ENCODE measurements around the gene SHROOM4.

The SHROOM4 gene

DNA sequence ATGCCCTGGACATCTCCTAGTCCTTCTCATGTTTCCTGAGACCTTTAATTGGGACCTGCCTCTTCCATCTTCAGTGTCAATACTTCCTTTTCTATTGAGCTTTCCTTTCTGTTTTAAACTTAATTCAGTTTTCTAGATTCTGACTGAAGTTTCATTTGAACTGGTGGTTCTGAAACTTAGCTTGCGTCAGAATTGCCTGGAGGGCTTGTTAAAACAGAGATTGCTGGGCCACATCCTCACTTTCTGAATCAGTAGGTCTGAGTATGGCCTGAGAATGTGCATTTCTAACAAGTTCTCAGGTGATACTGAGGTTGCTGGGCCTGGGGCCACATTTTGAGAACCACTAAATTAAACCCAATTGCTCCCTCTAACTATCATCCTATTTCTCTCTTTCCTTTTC is 191.2 kb downstream of the SHROOM4 start:
- DNase-seq (ENCODE audit: low read depth, low spot score): no peak

DNA sequence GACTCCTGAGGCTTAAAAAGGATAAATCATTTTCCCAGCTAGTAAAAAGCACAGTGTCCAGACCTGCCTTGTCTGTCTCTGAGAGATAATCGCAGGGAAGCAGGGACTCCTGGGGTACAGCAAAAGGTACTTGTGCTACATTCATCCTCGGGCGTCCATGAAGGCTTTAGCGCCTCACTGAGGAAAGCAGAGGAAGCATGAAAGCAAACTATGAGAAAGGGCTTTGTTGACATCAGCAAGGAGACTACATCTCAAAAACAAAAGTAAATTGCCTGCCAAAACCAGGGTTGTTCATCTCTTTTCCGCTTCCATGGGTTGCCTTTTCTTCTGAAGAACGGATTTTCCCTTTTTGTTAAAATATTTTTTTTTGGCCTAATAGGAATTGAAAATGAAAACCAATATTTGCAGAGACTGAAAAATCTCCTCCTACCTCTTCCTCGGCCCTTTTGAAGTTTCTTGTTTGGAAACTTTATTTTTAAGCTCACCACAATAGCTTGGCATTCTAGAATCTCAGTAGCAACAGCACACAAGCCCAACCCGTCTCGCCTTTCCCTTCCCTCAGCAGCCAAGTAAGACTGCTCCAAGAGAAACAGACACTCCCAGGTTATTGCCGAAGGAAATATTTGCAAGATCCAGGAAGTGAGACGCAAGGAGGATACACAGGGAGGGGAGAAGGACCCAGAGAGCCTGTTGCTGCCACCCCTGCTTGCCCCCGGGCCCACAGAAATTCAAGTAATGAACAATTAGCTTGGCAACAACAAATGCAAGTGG is 195.0 kb downstream of the SHROOM4 start:
- no peak for DNase-seq (ENCODE audit: low read depth, low spot score)

DNA sequence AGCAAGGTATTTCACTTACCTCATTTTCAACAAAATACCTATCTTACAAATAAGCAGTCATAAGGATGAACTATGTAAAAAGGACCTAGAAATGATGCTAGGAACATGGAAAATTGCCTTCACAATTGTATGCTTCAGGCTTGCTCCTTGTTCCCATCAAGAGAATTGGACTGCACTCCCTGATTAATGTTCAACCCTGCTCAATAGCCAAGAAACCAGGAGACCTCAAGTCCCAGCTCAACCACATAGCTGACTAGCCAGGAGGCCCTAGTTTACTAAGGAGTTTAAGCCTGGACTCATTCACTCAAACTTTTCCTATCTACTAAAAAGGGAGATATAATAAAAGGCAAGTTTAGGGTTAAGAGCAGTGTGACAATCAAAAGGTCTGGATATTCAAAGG is 196.8 kb downstream of the SHROOM4 start:
- DNase-seq (ENCODE audit: low read depth, low spot score): no peak

DNA sequence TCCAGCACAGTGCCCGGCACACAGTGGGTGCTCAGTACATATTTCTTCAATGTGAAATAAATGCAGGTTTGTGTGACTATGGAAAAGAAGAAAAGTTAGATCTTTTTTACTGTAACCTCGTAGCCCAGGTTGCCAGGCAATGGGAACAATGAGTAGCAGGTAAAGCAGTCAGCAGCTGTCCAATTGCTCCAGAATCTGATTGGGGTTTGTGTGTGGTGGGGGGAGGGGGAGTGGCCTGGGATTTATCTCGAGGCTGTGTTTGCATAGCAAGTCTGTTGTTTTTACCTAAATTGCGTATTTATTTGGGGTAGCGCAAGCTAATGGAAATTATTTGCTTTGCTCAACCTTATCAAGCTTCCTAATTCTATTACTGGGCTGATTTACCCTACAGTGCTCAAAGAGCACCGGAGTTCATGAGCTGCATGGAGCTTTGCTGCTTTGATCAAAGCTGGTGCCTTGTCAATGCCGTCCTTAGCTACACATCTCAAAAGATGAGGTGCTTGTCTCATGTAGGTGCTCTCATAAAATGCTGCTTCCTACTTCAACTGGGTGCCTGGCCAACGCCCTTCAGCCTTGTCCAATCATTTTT is 198.3 kb downstream of the SHROOM4 start:
- no peak for DNase-seq (ENCODE audit: low read depth, low spot score)

DNA sequence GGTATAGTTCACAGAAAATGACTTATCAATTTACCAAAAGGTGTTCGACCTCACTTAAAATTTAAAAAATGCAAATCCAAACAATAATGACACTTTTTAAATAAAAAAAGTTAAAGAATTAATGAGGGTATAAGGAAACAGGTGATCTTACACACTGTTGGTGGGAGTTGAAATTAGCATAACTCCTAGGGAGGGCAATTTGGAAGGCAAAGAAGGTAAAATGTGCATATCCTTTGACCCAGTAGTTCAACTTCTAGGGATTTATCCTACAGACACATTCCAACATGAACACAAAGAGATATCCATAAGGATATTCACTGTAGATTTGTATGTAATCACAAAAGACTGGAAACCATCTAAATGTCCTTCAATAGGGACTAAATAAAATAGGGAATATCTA is 199.5 kb downstream of the SHROOM4 start:
- no peak for DNase-seq (ENCODE audit: low read depth, low spot score)

DNA sequence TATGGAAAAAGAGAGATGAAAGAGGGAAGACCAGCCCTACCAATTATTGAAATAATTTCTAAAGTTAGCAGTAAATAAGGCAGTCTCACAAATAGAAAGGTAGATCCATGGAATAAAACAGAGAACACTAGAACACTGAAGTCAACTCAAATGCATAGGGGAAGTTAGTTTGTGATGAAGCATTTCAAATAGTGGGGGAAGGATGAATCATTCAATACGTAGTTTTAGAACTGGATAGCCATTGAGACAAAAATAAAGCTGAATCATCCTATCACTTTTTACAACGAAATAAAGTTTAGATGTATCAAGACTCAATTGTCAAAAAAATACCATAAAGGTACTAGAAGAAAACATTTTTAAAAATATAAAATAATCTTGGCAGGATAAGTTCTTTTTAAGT is 200.1 kb downstream of the SHROOM4 start:
- DNase-seq (ENCODE audit: low read depth, low spot score): no peak

DNA sequence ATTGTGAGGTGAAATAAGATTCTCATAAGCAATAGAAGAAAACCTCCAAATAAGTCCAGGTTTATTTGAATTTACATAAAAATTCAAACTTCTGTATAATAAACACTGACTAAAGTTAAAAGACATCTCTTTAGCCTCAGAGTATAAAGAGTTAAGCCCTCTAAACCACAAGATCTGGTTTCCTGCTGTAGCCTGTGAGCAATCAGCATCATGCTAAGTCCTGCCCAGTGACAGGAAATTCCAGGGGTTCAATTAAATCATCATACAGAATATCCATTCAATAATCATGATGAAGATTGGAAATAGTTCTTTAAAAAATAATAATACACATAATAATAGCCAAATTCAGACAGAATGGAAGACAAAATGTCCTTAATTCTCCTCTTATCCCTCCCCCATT is 204.2 kb downstream of the SHROOM4 start:
- DNase-seq (ENCODE audit: low read depth, low spot score): no peak

DNA sequence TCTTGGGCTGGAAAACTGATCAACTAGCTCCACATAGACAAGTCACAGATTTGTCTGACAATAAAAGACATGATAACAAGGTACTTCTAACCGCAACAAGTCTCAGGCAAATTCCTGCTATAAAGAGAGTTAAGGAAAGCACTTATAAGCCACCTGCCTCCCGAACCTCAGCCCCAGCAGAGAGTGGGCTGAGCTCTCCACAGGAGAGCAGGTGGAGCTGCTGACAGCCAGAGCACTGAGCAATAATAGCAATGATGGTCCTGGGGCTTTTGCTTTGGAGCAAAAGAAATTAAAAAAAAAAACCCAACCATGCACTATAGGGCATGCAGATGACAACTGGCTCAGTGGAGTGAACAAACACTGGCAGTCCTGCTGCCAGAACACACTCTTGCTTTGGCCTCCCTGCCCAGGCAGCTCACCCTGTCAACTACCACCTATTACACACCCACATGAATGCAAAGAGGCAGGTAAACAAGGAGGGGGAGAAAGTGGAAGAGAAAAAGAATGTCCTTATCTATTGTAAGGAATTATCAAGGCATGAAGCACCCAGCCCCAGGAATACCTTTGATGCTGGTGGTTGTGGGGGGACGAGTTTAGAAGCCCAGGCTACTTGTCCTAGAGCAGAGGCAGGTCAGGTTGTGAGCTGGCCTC is 207.6 kb downstream of the SHROOM4 start:
- DNase-seq (ENCODE audit: low read depth, low spot score): no peak

DNA sequence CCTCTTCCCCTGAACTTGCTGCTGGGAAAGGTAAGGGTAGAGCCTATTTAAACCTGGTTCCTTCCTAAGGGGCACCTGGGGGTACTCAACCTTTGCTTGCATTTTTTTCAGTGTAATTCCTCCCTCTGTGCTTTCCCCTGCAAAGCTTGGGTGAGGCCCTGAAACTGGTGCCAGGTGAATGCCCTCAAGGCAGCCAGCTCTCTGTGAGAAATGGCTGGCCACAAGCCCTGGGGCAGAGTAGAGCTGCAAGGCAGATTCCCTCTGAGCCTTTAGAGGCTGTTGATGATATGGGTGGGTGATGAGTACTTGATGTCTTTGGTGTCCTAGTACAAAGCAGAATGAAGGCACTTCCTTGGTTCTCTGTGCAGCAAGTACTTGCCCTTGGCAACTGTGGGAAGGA is 217.9 kb downstream of the SHROOM4 start:
- no peak for DNase-seq (ENCODE audit: low read depth, low spot score)

DNA sequence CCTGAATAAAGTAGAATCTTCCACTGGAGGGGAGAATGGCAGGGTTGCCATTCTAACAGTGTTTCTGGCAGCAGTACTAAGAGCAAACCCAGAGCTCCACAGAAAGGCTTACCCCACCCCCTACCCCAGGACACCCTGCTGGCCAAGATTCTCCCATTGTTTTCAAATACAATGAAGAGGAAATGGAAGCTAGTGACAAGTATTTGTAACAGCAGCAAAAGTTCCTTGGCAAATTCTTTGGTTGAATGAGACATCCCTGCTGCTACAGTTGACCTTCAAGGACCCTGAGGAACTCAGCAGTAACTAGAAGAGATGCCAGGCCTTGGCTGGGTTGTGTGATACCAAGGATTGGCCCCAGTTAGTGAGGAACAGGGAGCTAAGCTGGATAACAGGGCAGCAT is 219.2 kb downstream of the SHROOM4 start:
- DNase-seq (ENCODE audit: low read depth, low spot score): no peak

DNA sequence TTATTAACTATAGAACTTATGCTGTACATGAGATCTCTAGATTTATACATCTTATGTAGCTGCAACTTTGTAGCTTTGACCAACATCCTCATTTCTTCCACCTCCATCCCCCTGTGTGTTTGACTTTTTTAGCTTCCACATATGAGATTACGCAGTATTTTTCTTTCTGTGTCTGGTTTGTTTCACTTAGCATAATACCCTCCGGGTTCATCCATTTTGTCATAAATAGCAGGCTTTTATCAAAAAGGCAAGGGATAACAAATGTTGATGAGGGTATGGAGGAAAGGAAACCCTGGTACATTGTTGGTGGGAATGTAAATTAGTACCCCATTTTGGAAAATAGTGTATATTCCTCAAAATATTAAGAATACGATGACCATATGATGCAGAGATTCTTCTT is 227.0 kb downstream of the SHROOM4 start:
- DNase-seq (ENCODE audit: low read depth, low spot score): no peak

DNA sequence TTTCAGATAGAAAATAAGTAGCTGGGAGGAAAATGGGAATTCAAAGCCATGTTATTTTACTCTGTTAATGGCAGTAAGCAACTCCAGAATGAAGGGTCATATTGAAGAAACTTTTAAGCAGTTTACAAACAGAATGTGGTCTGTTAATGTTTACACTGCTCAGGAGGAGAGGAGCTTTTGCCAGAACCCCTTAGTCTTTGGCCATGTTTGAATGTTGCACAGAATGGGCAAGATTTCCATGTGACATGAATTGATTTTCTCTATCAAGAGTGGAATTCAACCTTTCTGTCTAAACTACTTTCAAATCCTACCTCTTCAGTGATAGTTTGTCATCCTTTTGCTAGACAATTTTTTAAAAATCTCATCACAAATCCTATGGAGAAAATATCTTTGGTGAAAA is 227.6 kb downstream of the SHROOM4 start:
- DNase-seq (ENCODE audit: low read depth, low spot score): no peak

DNA sequence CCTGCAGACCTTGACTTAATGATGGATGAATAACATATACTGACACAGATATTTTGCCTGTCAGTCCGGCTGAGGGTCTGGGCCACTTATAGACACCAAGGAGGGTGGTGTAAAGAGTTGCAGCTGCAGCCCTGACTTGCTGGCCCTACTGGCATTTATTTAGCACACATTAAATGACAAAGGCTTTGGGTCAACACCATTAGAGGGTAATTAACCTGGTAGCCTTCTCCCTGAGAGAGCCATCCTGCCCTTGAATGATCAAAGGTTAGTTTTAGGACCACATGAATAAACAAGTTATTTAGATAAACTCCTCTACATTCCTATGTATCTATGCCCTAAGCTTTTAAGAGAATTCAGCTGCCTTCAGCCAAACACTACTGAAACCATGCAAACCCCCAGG is 232.6 kb downstream of the SHROOM4 start:
- no peak for DNase-seq (ENCODE audit: low read depth, low spot score)

DNA sequence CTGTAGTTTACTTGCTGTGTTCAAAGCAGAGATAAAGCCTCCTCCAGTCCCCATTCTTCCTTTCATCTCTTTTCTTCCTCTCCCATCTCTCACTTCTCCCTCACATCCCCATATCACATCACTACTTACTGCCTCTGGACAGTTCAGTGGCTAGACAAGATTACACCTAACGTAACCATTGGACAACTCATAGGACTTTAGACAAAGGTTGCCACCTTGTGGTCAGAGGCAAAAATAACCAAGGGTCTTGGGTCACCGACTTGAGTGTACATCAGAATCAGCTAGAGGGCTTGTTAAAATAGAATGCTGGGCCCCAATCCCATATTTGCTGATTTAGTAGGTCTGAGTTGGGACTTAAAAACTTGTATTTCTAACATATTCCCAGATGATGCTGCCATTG is 234.0 kb downstream of the SHROOM4 start:
- no peak for DNase-seq (ENCODE audit: low read depth, low spot score)

DNA sequence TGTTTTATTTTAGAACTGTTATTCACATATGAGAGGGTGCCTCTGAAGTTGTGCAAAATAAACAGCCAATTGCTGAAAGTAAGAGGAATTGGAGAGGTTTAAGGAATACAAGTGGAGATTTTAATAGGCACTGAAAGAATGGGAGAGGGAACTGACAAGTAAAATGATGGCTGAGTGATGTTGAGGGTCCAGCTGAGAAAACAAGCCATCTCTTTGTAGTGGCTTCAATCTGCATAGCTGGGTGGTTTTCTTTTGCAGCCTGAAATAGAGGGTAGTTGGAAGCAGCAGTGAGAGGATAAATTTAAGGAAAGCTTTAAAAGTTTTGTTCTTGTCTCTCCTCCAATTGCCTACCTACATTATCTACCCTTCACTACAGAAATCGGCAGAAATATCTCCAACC is 236.7 kb downstream of the SHROOM4 start:
- no peak for DNase-seq (ENCODE audit: low read depth, low spot score)

DNA sequence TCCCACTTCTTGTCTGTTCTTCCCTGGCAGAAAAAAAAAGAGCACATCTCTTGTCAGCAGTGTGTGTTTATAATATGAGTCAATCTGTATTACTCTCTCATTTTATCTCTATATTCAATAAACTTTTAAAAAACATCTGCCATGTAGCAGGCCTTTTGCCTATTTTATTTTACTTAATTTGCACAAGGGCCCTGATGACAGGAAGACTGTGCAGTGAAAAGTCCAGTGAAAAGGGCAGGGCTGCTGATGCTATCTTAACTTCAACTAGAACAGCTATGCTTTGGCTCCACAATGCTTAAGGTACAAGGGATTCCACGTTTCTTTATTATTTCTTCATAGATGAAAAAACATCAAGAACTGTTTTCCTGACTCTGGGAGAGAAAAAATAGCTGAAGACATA is 246.4 kb downstream of the SHROOM4 start:
- DNase-seq (ENCODE audit: low read depth, low spot score): no peak

DNA sequence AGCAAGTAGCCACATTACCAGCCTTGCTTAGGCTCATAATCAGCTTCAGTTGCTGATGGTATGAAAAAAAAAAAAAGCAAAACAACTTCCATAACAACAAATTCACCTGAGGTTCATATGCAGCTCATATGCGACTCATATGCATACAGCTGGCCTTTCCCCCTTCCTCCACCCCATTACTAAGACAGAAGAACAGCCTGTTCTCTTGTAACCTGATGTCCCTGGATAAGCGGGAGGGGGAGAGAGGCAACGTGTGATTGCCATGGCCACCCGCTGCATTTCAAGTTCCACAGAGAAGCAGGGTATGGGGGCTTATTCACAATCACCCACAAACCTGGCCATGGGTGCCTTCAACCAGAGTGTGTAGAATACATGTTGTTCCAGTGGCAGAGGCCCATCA is 248.3 kb downstream of the SHROOM4 start:
- no peak for DNase-seq (ENCODE audit: low read depth, low spot score)
